ENCODE results near the gene TFR2. TPM values are rescaled to one million over a fixed set of nuclear protein-coding genes. Genes with fewer than 3 reads are reported as not detected.

TFR2 gene
- total and polyA plus RNA-seq, 9 of the 15 experiments (the other 6 are each of a cell fraction or from before 2014, with no cell fraction given): 3.8 to 123 (median 51.1) TPM

- TF ChIP-seq ZNF740 (CRISPR knock-in tag; IDR thresholded peaks at IDR 0.05): no peak
- TF ChIP-seq ZNF740 (tag; IDR thresholded peaks at IDR 0.05): no peak
- TF ChIP-seq ZNF3 (CRISPR knock-in tag; IDR thresholded peaks at IDR 0.05): no peak
- 0 out of 2 replicates have a peak, but pooled peaks have one; percentile 39 for TF ChIP-seq XRCC5 (IDR thresholded peaks at IDR 0.05; ENCODE audit: low read depth, low read length)
- TF ChIP-seq ZNF143 (CRISPR knock-in tag; IDR thresholded peaks at IDR 0.05): no peak
- no peak for TF ChIP-seq KAT2B (IDR thresholded peaks at IDR 0.05; ENCODE audit: low read depth, low read length)
- TF ChIP-seq ZNF699 (CRISPR knock-in tag; IDR thresholded peaks at IDR 0.05; ENCODE audit: insufficient replicate concordance): no peak
- TF ChIP-seq UBTF (IDR thresholded peaks at IDR 0.05; ENCODE audit: borderline replicate concordance in 1 of 2, low read depth in 2 of 2, low read length in 2 of 2): no peak
Measured at GRCh38 chr7:100603726-100604027, 37.7 kb downstream of the TFR2 start (continued).

Data from K562 (cell line).